Testis (tissue), 2 donors: ENCODE results near the gene DMD.

Experiments
- POLR2A ChIP-seq: fragments of 450-650 bp; IDR thresholded peaks from one replicate; pipeline ENCODE4 v1.6.1; 2017; ENCODE audit warnings: antibody characterized with exemption, mild to moderate bottlenecking, moderate library complexity
- TF ChIP-seq, protein P1 (sequence below), 3 experiments: fragments of 450-650 bp in 2 of 3; fragments of 200-600 bp in 1 of 3; sonication (generic) in 1 of 3; IDR thresholded peaks; one replicate each; pipeline ENCODE4 v1.5.1; 2016 to 2019; ENCODE audit warnings: antibody characterized with exemption in 3 of 3, mild to moderate bottlenecking in 2 of 3, moderate library complexity in 1 of 3

DNA sequence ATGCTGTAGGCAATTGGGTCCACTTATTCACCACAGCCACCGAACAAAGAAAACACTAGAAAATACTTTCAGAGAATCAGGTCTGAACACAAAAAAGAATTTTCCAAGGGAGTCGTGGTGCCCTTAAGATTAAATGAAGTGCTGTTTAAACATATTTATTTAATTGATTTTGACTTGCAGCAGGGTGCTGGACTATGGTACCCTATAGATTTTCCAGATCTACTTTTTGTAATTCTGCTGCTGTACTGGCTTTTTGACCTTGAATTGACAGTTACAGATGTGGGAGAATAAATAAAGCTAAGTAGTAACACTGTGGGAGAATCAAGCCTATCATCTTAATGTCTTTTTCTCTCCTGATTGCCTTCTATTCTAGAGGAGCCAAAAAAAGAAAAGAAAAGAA lies 1404.2 kb downstream of the DMD start:
- TF ChIP-seq, protein P1, sequence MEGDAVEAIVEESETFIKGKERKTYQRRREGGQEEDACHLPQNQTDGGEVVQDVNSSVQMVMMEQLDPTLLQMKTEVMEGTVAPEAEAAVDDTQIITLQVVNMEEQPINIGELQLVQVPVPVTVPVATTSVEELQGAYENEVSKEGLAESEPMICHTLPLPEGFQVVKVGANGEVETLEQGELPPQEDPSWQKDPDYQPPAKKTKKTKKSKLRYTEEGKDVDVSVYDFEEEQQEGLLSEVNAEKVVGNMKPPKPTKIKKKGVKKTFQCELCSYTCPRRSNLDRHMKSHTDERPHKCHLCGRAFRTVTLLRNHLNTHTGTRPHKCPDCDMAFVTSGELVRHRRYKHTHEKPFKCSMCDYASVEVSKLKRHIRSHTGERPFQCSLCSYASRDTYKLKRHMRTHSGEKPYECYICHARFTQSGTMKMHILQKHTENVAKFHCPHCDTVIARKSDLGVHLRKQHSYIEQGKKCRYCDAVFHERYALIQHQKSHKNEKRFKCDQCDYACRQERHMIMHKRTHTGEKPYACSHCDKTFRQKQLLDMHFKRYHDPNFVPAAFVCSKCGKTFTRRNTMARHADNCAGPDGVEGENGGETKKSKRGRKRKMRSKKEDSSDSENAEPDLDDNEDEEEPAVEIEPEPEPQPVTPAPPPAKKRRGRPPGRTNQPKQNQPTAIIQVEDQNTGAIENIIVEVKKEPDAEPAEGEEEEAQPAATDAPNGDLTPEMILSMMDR (IDR thresholded peaks at IDR 0.05): no peak
- no peak for TF ChIP-seq POLR2A
